Measurements from ENCODE around the gene LCE1E. TPM values are rescaled to one million over a fixed set of nuclear protein-coding genes. Genes with fewer than 3 reads are reported as not detected.

LCE1E gene
- total RNA-seq, 2 experiments from 2014 or later = not detected

GRCh38 chr1:152796421-152796820 is 10.4 kb downstream of the LCE1E start, which contains the start of gene LCE1D:
Gene LCE1D, plus strand, starts transcription at chr1:152796721. Its CDS starts 1,074 bp downstream, at chr1:152797795.
- Mint-ChIP-seq H3K36me3 (ENCODE audit: low read depth) (no peaks in the 10 kb centered on the region), H3K4me1 (no peaks in the 10 kb centered on the region), H3K9me3 (ENCODE audit: low read depth) (no peaks in the 10 kb centered on the region), H3K4me3 (no peak within 1 kb of the TSS), H3K27ac (no peak within 1 kb of the TSS), H3K27me3 (peaks cover 8% of the 10 kb centered on the region)
- no peak for ATAC-seq
- intact Hi-C loops (cut with DNase I, micrococcal nuclease) = no loop called here
- CTCF ChIA-PET = no interaction called here
- POLR2A ChIA-PET = no interaction called here
- no peak for DNase-seq

GRCh38 chr1:152801333-152801732 is 15.3 kb downstream of the LCE1E start:
- H3K27me3 Mint-ChIP-seq = peaks cover 23% of the 10 kb centered on the region
- POLR2A ChIA-PET = no interaction called here
- no peak overlapping the region for H3K27ac Mint-ChIP-seq
- ATAC-seq (no peak), DNase-seq (no peak)
- no peak overlapping the region for H3K4me3 Mint-ChIP-seq
- H3K4me1 Mint-ChIP-seq = no peaks in the 10 kb centered on the region
- no peaks in the 10 kb centered on the region for H3K9me3 Mint-ChIP-seq (ENCODE audit: low read depth)
- H3K36me3 Mint-ChIP-seq (ENCODE audit: low read depth) = no peaks in the 10 kb centered on the region
- CTCF ChIA-PET = no interaction called here
- intact Hi-C loops (cut with DNase I, micrococcal nuclease) = loop anchor here in 1 of 2 experiments (2.0 kb wide), 1 partner anchor 15 kb away; the partner anchor contains the start of gene LCE1E

- no peak within 1 kb of the TSS for H3K4me3 Mint-ChIP-seq
- DNase-seq (no peak), ATAC-seq (no peak)
- no peaks in the 10 kb centered on the region for H3K36me3 Mint-ChIP-seq (ENCODE audit: low read depth)
- no peak within 1 kb of the TSS for H3K27ac Mint-ChIP-seq
- POLR2A ChIA-PET = no interaction called here
- H3K9me3 Mint-ChIP-seq (ENCODE audit: low read depth) = no peaks in the 10 kb centered on the region
- intact Hi-C loops (cut with DNase I, micrococcal nuclease) = no loop called here
- H3K27me3 Mint-ChIP-seq = peaks cover 19% of the 10 kb centered on the region
- no peaks in the 10 kb centered on the region for H3K4me1 Mint-ChIP-seq
- CTCF ChIA-PET = interaction anchor here (0.6 to 1.0 kb wide), 2 partner anchors 17 to 55 kb away, joined by 3 to 4 read pairs; no protein-coding TSS in a partner anchor
Observed at GRCh38 chr1:152806576-152806975, 20.5 kb downstream of the LCE1E start, which contains the start of gene LCE1C. Gene LCE1C, minus strand, starts transcription at chr1:152806651. Its CDS starts 1,173 bp downstream, at chr1:152805478.

- H3K4me3 Mint-ChIP-seq = no peak overlapping the region
- ChIA-PET POLR2A (no interaction called here), CTCF (no interaction called here)
- H3K9me3 Mint-ChIP-seq (ENCODE audit: low read depth) = no peaks in the 10 kb centered on the region
- no peaks in the 10 kb centered on the region for H3K36me3 Mint-ChIP-seq (ENCODE audit: low read depth)
- no peak overlapping the region for H3K27ac Mint-ChIP-seq
- intact Hi-C loops (cut with DNase I, micrococcal nuclease) = no loop called here
- no peak for ATAC-seq
- no peaks in the 10 kb centered on the region for H3K4me1 Mint-ChIP-seq
- DNase-seq = no peak
- peaks cover 11% of the 10 kb centered on the region for H3K27me3 Mint-ChIP-seq
Observed at GRCh38 chr1:152811050-152811449, 25.0 kb downstream of the LCE1E start.

- intact Hi-C loops (cut with DNase I, micrococcal nuclease) = no loop called here
- POLR2A ChIA-PET = no interaction called here
- ATAC-seq = no peak
- Mint-ChIP-seq H3K4me3 (no peak within 1 kb of the TSS), H3K27ac (no peak within 1 kb of the TSS), H3K36me3 (ENCODE audit: low read depth) (no peaks in the 10 kb centered on the region), H3K27me3 (peaks cover 11% of the 10 kb centered on the region), H3K4me1 (no peaks in the 10 kb centered on the region), H3K9me3 (ENCODE audit: low read depth) (no peaks in the 10 kb centered on the region)
- no peak for DNase-seq
- CTCF ChIA-PET = no interaction called here
Observed at GRCh38 chr1:152811671-152812070, 25.6 kb downstream of the LCE1E start, which contains the start of gene LCE1B. Gene LCE1B, plus strand, starts transcription at chr1:152811971. Its CDS starts 476 bp downstream, at chr1:152812447.

GRCh38 chr1:152817309-152817708 is 31.3 kb downstream of the LCE1E start:
- no peak for ATAC-seq
- no peaks in the 10 kb centered on the region for H3K36me3 Mint-ChIP-seq (ENCODE audit: low read depth)
- no peaks in the 10 kb centered on the region for H3K9me3 Mint-ChIP-seq (ENCODE audit: low read depth)
- no peak overlapping the region for H3K27ac Mint-ChIP-seq
- H3K4me3 Mint-ChIP-seq = no peak overlapping the region
- no peaks in the 10 kb centered on the region for H3K4me1 Mint-ChIP-seq
- DNase-seq = no peak
- ChIA-PET CTCF (no interaction called here), POLR2A (no interaction called here)
- H3K27me3 Mint-ChIP-seq = peaks cover 11% of the 10 kb centered on the region
- intact Hi-C loops (cut with DNase I, micrococcal nuclease) = no loop called here

GRCh38 chr1:152823294-152823693 is 37.2 kb downstream of the LCE1E start:
- CTCF ChIA-PET = interaction anchor here (0.7 to 0.9 kb wide), 2 partner anchors 17 to 343 kb away, joined by 3 to 4 read pairs; partner anchors contain the start of gene LCE1C
- no peaks in the 10 kb centered on the region for H3K4me1 Mint-ChIP-seq
- intact Hi-C loops (cut with DNase I, micrococcal nuclease) = no loop called here
- no peaks in the 10 kb centered on the region for H3K9me3 Mint-ChIP-seq (ENCODE audit: low read depth)
- H3K27me3 Mint-ChIP-seq = peaks cover 30% of the 10 kb centered on the region
- DNase-seq = no peak
- no peak for ATAC-seq
- POLR2A ChIA-PET = no interaction called here
- H3K36me3 Mint-ChIP-seq (ENCODE audit: low read depth) = no peaks in the 10 kb centered on the region
- H3K27ac Mint-ChIP-seq = no peak overlapping the region
- no peak overlapping the region for H3K4me3 Mint-ChIP-seq

GRCh38 chr1:152824964-152825363 is 38.9 kb downstream of the LCE1E start:
- Mint-ChIP-seq H3K4me1 (no peaks in the 10 kb centered on the region), H3K27ac (no peak overlapping the region), H3K4me3 (no peak overlapping the region), H3K36me3 (ENCODE audit: low read depth) (no peaks in the 10 kb centered on the region), H3K27me3 (peaks cover 34% of the 10 kb centered on the region), H3K9me3 (ENCODE audit: low read depth) (no peaks in the 10 kb centered on the region)
- DNase-seq (no peak), ATAC-seq (no peak)
- ChIA-PET CTCF (no interaction called here), POLR2A (no interaction called here)
- intact Hi-C loops (cut with DNase I, micrococcal nuclease) = no loop called here

- intact Hi-C loops (cut with DNase I, micrococcal nuclease) = no loop called here
- Mint-ChIP-seq H3K4me3 (no peak within 1 kb of the TSS), H3K27me3 (peaks cover 34% of the 10 kb centered on the region), H3K4me1 (no peaks in the 10 kb centered on the region), H3K27ac (no peak within 1 kb of the TSS), H3K36me3 (ENCODE audit: low read depth) (no peaks in the 10 kb centered on the region), H3K9me3 (ENCODE audit: low read depth) (no peaks in the 10 kb centered on the region)
- no peak for DNase-seq
- ChIA-PET POLR2A (no interaction called here), CTCF (no interaction called here)
- no peak for ATAC-seq
Observed at GRCh38 chr1:152827173-152827572, 41.1 kb downstream of the LCE1E start, which contains the start of gene LCE1A. Gene LCE1A, plus strand, starts transcription at chr1:152827473. Its CDS starts 0 bp downstream, at chr1:152827473.

- intact Hi-C loops (cut with DNase I, micrococcal nuclease) = no loop called here
- DNase-seq (no peak), ATAC-seq (no peak)
- peaks cover 14% of the 10 kb centered on the region for H3K27me3 Mint-ChIP-seq
- no peak overlapping the region for H3K27ac Mint-ChIP-seq
- ChIA-PET POLR2A (no interaction called here), CTCF (no interaction called here)
- no peaks in the 10 kb centered on the region for H3K9me3 Mint-ChIP-seq (ENCODE audit: low read depth)
- H3K36me3 Mint-ChIP-seq (ENCODE audit: low read depth) = no peaks in the 10 kb centered on the region
- no peak overlapping the region for H3K4me3 Mint-ChIP-seq
- no peaks in the 10 kb centered on the region for H3K4me1 Mint-ChIP-seq
Observed at GRCh38 chr1:152836870-152837269, 50.8 kb downstream of the LCE1E start.

All from activated CD4-positive, alpha-beta T cell treated with anti-CD3 and anti-CD28 coated beads for 36 hours (primary cell).